ENCODE measurements around the gene SMYD3.

GRCh38 chr1:246309247-246309884 is 197.7 kb downstream of the SMYD3 start:
- TF ChIP-seq CTCF (IDR thresholded peaks at IDR 0.05; ENCODE audit: borderline replicate concordance, extremely low read depth, low read length, poor library complexity, severe bottlenecking) (no peak), EZH2 (IDR thresholded peaks at IDR 0.05; ENCODE audit: borderline replicate concordance, low read depth, low read length, severe bottlenecking) (no peak)

Data from DND-41 (cell line).